Activated B cell treated with CpG ODN at 0.5 μM for 24 hours (primary cell): ENCODE data around the gene ZBTB7A. TPM values are rescaled to one million over a fixed set of nuclear protein-coding genes. Genes with fewer than 3 reads are reported as not detected.

Source experiments
- ATAC-seq: fragments of 200-7000 bp; cut with Tn5 transposase; one replicate; pipeline ENCODE4 v1.10.0; 2021; ENCODE audit warnings: low read depth, mild to moderate bottlenecking, moderate library complexity
- CTCF ChIA-PET: fragments of 350-600 bp; sonication (Branson Sonifier 250); formaldehyde crosslinking; loops from one replicate; lab custom pipeline; 2021; ENCODE audit warnings: antibody characterized with exemption; lab: Charles Lee
- POLR2A ChIA-PET: fragments of 350-600 bp; sonication (Branson Sonifier 250); formaldehyde crosslinking; loops from one replicate; lab custom pipeline; 2021; ENCODE audit warnings: antibody characterized with exemption; lab: Charles Lee
- DNase-seq: peaks from one replicate; pipeline ENCODE4 v3.0.0; 2022
- H3K27ac Mint-ChIP-seq: one replicate; pipeline ENCODE4 v1.8.0; 2020; ENCODE audit warnings: mixed read lengths
- H3K27me3 Mint-ChIP-seq: one replicate; pipeline ENCODE4 v1.8.0; 2021; ENCODE audit warnings: mixed read lengths
- H3K36me3 Mint-ChIP-seq: one replicate; pipeline ENCODE4 v1.8.0; 2021; ENCODE audit warnings: low read depth, mixed read lengths
- H3K4me1 Mint-ChIP-seq: one replicate; pipeline ENCODE4 v1.8.0; 2021; ENCODE audit warnings: mixed read lengths
- H3K4me3 Mint-ChIP-seq: one replicate; pipeline ENCODE4 v1.8.0; 2020; ENCODE audit warnings: mild to moderate bottlenecking, mixed read lengths
- H3K9me3 Mint-ChIP-seq: one replicate; pipeline ENCODE4 v1.8.0; 2020; ENCODE audit warnings: mixed read lengths
- CTCF ChIP-seq: fragments of 200-600 bp; IDR thresholded peaks from one replicate; pipeline ENCODE4 v1.8.0; 2022; ENCODE audit warnings: antibody characterized with exemption, mild to moderate bottlenecking
- intact Hi-C: fragments of 100-400 bp; cut with micrococcal nuclease; formaldehyde crosslinking; loops from one replicate; pipeline ENCODE4 v1.15.1; 2024
- total RNA-seq: library from RNA; stranded (reverse); gene quantifications from 2 replicates; pipeline ENCODE4 v1.2.3, GENCODE V29; 2022

The ZBTB7A gene
- total RNA-seq, 1 donor from 2014 or later: 49.2 TPM

- peak; percentile 27 for DNase-seq
- Mint-ChIP-seq H3K36me3 (no peaks in the 10 kb centered on the region), H3K27ac (peak overlapping the region; percentile 90), H3K4me3 (peak overlapping the region; percentile 70), H3K27me3 (no peaks in the 10 kb centered on the region), H3K9me3 (no peaks in the 10 kb centered on the region), H3K4me1 (peaks cover 19% of the 10 kb centered on the region)
- no peak for TF ChIP-seq CTCF
- peak; percentile 53 for ATAC-seq
- CTCF ChIA-PET: interaction anchor here (0.6 kb wide), 1 partner anchor 56 kb away, joined by 3 read pairs; no protein-coding TSS in a partner anchor
- POLR2A ChIA-PET: interaction anchor here (1.2 to 1.6 kb wide), 2 partner anchors 16 to 25 kb away, joined by 6 to 8 read pairs; no protein-coding TSS in a partner anchor
- intact Hi-C loops: loop anchor here (2.0 kb wide), 1 partner anchor 17 kb away; the partner anchor contains the start of gene ZBTB7A
These were observed 17.2 kb upstream of the ZBTB7A start for GRCh38 chr19:4083677-4084546.

- intact Hi-C loops: no loop called here
- TF ChIP-seq CTCF: no peak
- Mint-ChIP-seq H3K36me3 (no peaks in the 10 kb centered on the region), H3K4me3 (no peak overlapping the region), H3K27me3 (no peaks in the 10 kb centered on the region), H3K9me3 (no peaks in the 10 kb centered on the region), H3K27ac (no peak overlapping the region), H3K4me1 (peaks cover 30% of the 10 kb centered on the region)
- CTCF ChIA-PET: interaction anchor here (1.2 kb wide), 1 partner anchor 58 kb away, joined by 3 read pairs; no protein-coding TSS in a partner anchor
- ATAC-seq (no peak), DNase-seq (no peak)
- POLR2A ChIA-PET: interaction anchor here (0.6 to 1.0 kb wide), 3 partner anchors 21 to 1750 kb away, joined by 3 read pairs; no protein-coding TSS in a partner anchor
These were observed 15.5 kb upstream of the ZBTB7A start for GRCh38 chr19:4082172-4082571.

GRCh38 chr19:4081441-4082129, 14.9 kb upstream of the ZBTB7A start:
- Mint-ChIP-seq H3K36me3 (no peaks in the 10 kb centered on the region), H3K27me3 (no peaks in the 10 kb centered on the region), H3K4me3 (no peak overlapping the region), H3K9me3 (no peaks in the 10 kb centered on the region), H3K4me1 (peaks cover 35% of the 10 kb centered on the region), H3K27ac (no peak overlapping the region)
- no peak for TF ChIP-seq CTCF
- intact Hi-C loops: no loop called here
- DNase-seq (no peak), ATAC-seq (no peak)
- ChIA-PET CTCF (interaction anchor here (1.2 kb wide), 1 partner anchor 58 kb away, joined by 3 read pairs; no protein-coding TSS in a partner anchor), POLR2A (interaction anchor here (0.6 to 1.1 kb wide), 5 partner anchors 11 to 58 kb away, joined by 3 to 11 read pairs (median 4); no protein-coding TSS in a partner anchor)

- TF ChIP-seq CTCF: no peak
- Mint-ChIP-seq H3K4me1 (peaks cover 35% of the 10 kb centered on the region), H3K27me3 (no peaks in the 10 kb centered on the region), H3K27ac (no peak overlapping the region), H3K36me3 (no peaks in the 10 kb centered on the region), H3K9me3 (no peaks in the 10 kb centered on the region), H3K4me3 (no peak overlapping the region)
- POLR2A ChIA-PET: interaction anchor here (0.6 to 1.1 kb wide), 3 partner anchors 15 to 1253 kb away, joined by 3 to 11 read pairs (median 3); no protein-coding TSS in a partner anchor
- ATAC-seq (no peak), DNase-seq (no peak)
- CTCF ChIA-PET: interaction anchor here (1.0 kb wide), 1 partner anchor 59 kb away, joined by 3 read pairs; no protein-coding TSS in a partner anchor
- intact Hi-C loops: no loop called here
These were observed 13.8 kb upstream of the ZBTB7A start for GRCh38 chr19:4080473-4080872.
